HG03575 (cell line): ENCODE data around the gene NR6A1.

Experiments used
- ATAC-seq: cut with Tn5 transposase; IDR thresholded peaks from one replicate; pipeline ENCODE4 v1.9.1; 2021; ENCODE audit not compliant: unreplicated experiment, insufficient number of reproducible peaks, low FRiP score; ENCODE audit errors: extremely low read depth

The NR6A1 gene

DNA sequence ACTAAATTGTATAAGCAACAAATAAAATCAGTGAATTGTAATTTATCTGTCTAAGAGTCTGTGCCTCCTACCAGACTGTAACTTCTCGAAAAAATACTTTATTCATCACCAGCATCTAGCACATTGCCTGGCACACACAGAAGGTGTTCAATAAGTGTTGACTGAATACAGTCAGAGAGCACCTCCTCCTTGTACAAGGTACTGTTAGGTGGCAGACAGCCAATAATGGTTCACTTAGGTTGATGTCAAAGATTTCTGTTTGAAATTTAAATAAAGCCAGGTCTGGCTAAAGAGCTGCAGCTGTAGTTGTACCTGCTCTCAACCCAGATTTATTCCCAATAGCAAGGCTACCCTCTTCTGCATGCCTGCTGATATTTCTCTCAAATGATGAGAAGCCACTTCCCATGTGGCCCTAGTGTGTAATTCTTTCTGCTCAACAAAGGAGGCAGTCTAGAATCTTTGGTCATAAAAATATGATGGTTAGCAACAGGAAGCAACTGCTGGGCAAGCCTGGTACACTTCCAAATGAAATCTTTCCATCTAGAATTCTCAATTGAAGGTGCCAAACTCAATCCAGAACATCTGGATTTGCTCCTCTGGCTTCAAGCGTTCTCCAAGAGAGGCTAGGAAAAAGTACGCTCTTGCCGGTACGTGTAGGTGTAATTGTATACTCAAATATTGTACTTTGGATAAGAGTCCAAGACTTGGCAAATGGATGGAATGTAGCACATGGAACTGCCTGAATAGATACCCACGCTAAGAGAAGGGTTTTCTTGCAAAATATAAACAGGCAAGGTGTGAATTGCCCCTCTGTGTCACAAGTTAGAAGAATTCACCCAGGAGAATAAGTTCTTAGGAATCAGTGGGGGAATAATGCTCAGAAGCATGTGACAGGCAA is 95.6 kb downstream of the NR6A1 start:
- ATAC-seq = no peak

DNA sequence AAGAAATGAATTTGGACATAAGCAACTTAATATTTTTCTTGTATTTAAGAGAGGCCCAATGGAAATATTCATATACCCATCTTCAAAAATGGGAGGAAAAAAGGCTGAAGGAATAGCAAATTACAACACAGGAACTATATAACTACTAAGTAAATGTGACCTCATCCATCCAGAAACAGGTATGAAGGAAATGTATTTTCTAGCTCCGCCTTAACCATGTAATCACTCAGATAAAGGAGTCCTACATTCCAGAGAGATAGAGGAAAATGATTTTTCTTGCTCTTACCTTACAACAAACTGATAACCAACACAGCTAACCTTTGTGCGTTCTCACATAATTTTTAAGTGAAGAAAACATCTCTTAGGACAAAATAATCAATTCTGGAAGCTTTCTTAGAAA is 96.5 kb downstream of the NR6A1 start:
- no peak for ATAC-seq

DNA sequence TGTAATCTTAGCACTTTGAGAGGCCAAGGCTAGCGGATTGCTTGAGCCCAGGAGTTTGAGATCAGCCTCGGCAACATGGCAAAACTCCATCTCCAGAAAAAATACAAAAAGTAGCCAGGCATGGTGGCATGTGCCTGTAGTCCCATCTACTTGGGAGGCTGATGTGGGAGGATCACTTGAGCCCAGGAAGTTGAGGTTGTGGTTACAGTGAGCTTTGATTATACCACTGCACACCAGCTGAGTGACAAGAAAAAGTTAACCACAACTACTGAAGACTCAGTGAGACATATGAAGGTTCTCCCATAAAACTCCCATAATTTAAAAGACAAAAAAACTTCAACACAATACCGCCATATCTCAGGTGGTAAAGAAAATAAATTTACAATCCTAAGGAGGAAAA is 98.0 kb downstream of the NR6A1 start:
- no peak for ATAC-seq

- no peak for ATAC-seq
Observed at GRCh38 chr9:124671861-124672260, 99.2 kb downstream of the NR6A1 start.

DNA sequence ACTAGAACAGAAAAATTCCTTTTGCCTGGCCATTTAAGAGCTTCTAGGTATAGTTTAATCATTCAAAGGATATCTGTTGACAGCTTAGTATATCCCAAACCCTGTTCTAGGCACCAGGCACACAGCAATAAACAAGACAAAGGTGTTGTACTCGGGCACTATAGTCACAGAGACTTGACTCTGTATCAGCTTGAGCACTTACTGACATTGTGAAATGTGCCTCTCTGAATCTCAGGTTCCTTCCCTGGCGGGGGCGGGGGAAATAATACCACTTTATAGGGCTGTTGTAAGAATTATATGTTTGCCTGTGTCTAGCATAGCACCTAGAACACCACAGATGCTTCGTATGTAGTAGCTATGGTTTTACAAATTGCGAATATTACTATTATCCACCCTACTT is 104.5 kb downstream of the NR6A1 start:
- ATAC-seq = no peak

DNA sequence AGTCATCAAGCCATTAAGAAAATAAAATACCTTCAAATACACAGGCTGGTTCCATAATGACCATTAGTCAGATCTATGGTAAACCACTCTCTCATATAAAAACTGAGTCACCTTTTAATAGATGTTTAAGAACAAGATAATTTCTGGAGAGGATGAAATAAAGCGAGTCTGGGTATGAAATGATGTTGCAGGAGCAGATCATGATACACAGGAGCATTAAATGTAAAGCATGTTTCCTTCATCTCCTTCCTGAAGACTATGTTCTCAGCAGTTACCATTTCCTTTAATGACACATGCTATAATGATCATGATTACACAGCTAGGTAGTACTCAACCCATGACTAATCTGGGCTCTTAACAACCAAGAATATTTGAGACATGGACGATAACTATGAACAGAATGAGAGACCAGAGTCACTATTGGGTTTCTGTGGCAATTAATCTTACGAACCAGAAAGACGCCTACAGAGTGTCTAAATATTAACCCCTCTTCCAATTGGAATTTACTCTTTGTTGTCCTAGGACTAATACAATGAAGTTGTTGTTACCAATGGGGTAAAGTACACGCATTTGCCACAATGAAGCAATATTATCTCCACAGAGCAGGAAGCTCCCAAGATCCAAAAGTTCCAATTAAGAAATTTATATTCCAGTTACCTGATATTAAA is 105.6 kb downstream of the NR6A1 start:
- ATAC-seq = no peak

- ATAC-seq = no peak
Observed at GRCh38 chr9:124664143-124664542, 107.0 kb downstream of the NR6A1 start.

DNA sequence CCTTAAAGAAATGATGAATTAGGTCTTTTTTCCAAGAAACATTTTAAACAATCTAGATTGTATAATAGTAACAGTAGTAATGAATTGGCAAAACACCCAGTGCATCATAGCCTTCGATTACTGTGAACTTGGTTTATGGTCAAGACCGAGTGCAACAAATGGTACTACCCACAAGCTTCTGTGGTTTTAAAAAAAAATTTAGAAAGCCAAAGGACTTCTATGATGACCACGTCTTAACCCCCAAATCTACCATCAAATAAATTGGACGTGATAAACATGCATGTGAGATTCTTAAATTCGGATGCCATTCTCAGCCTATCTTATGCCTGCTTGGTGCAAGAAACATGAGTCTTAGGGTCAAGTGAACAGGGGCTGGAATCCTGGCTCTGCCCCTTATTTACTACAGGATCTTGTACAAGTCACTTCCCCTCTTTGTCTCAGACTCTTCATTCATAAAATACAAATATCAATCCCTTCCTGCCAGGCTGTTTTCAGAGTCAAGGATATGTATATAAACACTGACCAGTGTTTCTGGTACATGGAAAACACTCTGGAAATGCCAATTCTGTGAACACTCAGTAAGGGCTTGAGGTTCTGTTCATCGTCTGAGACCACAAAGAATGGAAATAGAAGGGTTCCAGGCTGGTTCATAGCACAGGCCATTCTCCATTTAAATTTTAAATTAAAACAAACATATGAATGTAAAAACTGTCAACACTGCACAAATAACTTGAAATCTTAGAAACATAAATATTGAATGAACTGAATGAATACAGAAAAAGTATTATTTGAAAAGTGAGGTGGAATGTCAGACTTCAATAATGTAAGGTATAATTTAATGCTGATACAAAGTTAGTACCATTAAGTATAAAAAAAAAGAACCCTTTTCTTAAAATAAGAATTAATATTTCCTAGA is 107.8 kb downstream of the NR6A1 start:
- no peak for ATAC-seq

- ATAC-seq = no peak
Observed at GRCh38 chr9:124662561-124662960, 108.5 kb downstream of the NR6A1 start.

- ATAC-seq = no peak
Observed at GRCh38 chr9:124661271-124661670, 109.8 kb downstream of the NR6A1 start.

DNA sequence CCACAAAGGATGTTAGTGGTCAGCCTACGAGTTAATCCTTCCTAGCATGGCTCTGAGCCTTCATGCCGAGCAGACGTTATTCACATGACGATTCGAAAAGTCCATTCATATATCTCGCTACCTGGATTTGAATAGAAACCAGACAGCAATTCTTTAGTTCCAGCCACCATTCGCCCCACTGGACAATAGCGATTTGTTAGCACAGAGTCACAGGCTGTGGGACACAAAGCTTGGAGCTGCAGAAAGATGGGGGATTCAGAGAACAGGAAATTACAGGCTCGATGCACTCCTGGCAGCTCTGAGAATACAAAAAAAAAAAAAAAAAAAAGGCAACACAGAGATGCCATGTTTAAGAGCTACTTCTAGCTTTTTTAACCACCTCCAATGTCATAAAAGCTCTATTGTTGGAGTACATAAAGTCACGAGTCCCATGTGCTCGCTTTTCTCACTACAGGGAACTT is 110.7 kb downstream of the NR6A1 start:
- ATAC-seq = no peak

DNA sequence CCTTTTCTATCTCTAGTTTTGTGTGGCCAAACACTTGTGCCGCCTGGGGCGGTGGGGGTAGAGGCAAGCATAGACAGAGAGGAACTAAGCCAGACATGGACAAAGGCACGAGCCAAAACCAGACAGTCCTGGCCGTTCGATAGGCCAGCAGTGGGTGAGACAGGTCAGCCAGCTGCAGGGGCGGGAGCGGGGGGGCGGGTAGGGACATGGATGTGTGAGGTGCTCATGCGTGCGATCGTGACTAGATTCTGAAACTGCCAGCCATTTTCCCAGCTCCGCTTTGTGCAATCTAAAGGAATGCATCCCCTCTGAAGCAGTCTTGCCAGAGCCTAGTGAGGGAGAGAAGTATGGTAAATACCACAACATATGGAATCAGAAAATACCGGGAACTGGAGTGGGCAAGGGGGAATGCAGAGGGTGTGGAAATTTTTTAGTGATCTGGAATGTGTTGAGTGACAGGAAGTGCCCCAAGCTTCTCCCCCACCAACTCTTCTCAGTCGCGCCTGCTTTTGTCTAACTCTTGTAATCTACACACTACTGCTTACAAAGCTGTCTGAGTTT is 111.9 kb downstream of the NR6A1 start:
- no peak for ATAC-seq

DNA sequence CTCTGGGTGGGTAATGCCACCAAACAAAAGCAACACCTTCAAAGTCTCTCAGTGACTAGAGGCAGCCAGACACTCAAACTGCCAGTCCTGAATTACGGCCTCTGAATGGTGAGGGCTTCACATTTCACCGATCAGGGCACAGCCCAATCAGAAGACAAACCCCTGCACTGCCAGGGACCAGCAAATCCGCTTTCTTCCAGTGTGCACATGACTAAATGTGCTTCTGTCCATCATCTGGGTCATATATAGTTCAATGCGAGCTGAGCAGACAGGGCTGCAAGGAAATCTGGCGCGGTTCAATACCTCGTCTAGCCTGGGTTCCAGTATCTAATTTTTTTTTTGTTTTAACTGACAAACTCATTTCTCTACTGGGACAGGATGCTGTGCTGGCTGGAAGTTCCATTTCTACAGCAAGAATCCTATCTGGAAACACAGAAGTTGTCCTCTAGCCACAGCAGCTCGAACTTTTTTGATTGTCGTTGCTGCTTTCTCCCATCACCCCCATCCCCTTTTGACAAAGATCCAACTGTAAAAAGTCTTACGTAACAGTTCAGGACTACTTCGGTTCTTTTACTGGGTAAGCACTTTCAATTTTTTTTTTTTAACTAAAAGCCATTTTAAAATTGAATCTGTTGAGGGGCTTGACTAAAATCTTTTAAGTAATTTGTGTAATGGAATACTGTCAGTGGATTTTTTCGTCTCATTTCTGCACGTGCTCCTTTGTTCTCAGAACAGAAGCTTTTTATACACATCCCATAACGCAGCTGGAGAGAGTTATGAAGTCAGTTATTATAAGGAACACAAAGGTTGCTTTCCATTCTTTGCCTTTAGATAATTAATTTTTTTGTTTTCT is 112.7 kb downstream of the NR6A1 start:
- ATAC-seq = no peak

DNA sequence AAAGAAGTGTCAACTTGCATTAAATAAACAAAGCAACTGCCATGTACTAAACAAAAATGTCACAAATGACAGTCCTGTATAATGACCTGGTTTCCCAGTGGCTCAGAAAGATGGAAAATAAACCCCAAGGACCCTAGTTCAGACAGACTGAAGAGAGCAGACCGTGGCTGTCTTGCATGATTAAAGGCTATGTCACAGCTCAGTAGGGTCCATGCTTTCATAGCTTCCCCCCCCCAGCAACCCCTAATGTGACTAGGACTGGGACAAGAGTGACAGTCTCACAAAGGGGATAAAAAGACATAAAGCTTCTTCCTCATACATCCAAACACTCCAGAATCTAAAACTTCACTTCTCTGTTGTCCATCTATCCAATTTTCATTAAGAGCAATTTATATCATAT is 113.6 kb downstream of the NR6A1 start:
- no peak for ATAC-seq

DNA sequence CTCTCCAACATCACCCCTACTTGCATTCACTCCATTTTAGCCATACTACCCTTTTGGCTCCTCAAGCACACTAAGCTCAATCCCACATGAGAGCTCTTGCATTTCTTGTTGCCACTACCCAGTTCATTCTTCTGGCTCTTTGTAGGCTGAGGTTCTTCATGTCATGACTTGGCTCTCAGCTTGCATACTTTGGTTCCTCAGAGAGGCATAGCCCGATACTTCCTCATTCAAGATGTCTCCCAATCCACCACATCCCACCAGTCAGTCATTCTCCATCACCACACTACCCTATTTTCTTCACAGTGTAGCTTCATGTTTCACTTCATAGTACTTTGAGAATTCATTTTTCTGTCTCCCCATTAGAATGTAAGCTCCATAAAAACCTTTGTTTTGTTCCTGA is 116.7 kb downstream of the NR6A1 start:
- no peak for ATAC-seq

GRCh38 chr9:124652615-124653393 is 118.3 kb downstream of the NR6A1 start:
- ATAC-seq = no peak

DNA sequence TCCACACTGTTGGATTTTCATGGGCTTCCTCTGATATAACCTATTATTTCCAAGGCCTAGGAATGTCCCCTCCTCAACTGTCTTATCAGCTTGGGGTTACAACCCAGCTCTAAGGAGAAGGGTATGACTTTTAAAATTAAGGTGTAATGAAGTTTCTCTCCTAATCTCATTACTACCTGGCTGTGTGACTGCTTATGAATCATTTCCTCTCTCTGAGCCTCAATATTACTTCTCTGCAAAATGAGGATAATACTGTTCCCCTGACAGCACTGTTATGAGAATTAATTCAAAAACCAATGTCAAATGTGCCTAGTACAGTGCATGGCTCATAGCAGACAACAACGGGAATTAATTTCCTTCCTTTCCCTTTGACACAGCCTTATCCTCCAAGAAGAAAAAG is 118.9 kb downstream of the NR6A1 start:
- ATAC-seq = no peak

- ATAC-seq = no peak
Observed at GRCh38 chr9:124645274-124645673, 125.8 kb downstream of the NR6A1 start.
